Uterus (tissue), 2 donors: ENCODE measurements around the gene PRTFDC1.

Experiments
- POLR2A ChIP-seq, 2 donors: fragments of 450-650 bp; IDR thresholded peaks; one replicate each; pipeline ENCODE4 v1.6.1; 2016; ENCODE audit warnings: antibody characterized with exemption in 2 of 2, mild to moderate bottlenecking in 1 of 2, moderate library complexity in 1 of 2
- TF ChIP-seq, protein P1 (sequence below), 4 experiments: fragments of 200-600 bp in 2 of 4; fragments of 450-650 bp in 2 of 4; sonication (generic) in 2 of 4; IDR thresholded peaks; one replicate each; pipeline ENCODE4 v1.5.1; 2016 to 2019; ENCODE audit warnings: antibody characterized with exemption in 4 of 4, mild to moderate bottlenecking in 2 of 4, moderate library complexity in 1 of 4

DNA sequence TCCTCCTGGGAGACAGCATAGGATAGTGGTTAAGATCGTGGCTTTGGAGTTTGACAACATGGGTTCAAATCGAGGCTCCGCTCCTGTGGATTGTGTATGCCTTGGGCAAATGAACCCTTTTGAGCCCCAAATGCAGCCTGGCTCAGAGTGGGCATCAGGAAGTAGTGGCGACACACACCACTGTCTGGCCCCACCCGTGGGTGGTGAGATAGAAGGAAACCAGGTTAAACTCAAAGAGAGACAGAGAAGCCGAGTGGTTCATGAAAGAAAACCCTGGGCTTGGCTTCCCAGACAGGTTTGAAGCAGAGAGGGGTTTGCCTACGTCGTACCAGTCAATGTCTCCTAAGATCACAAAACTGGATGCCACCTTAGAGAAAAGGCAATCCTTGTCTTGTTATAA, 57.7 kb downstream of the PRTFDC1 start:
- TF ChIP-seq, protein P1, sequence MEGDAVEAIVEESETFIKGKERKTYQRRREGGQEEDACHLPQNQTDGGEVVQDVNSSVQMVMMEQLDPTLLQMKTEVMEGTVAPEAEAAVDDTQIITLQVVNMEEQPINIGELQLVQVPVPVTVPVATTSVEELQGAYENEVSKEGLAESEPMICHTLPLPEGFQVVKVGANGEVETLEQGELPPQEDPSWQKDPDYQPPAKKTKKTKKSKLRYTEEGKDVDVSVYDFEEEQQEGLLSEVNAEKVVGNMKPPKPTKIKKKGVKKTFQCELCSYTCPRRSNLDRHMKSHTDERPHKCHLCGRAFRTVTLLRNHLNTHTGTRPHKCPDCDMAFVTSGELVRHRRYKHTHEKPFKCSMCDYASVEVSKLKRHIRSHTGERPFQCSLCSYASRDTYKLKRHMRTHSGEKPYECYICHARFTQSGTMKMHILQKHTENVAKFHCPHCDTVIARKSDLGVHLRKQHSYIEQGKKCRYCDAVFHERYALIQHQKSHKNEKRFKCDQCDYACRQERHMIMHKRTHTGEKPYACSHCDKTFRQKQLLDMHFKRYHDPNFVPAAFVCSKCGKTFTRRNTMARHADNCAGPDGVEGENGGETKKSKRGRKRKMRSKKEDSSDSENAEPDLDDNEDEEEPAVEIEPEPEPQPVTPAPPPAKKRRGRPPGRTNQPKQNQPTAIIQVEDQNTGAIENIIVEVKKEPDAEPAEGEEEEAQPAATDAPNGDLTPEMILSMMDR (IDR thresholded peaks at IDR 0.05), result no peak
- no peak for TF ChIP-seq POLR2A (IDR thresholded peaks at IDR 0.05)
